ENCODE data around the gene ZFC3H1. TPM values are rescaled to one million over a fixed set of nuclear protein-coding genes. Genes with fewer than 3 reads are reported as not detected.

The ZFC3H1 gene
- total RNA-seq, 3 donors from 2014 or later: 79.2 to 92.9 (median 88.5) TPM

- no peaks in the 10 kb centered on the region for H3K9me3 ChIP-seq
- H3K4me3 ChIP-seq: peak overlapping the region; percentile 65 to 75 (median 72)
- H3K27me3 ChIP-seq: no peaks in the 10 kb centered on the region
- no peak for TF ChIP-seq POLR2A (IDR thresholded peaks at IDR 0.05)
- no peak for TF ChIP-seq CTCF (IDR thresholded peaks at IDR 0.05)
- TF ChIP-seq POLR2AphosphoS5 (IDR thresholded peaks at IDR 0.05): no peak
- H3K27ac ChIP-seq: peak overlapping the region; percentile 81 to 85
- intact Hi-C loops (cut with DNase I; ENCODE audit: low total_unique reads): no loop called here
- DNase-seq (ENCODE audit: low spot score in 2 of 2): no peak
- no peaks in the 10 kb centered on the region for H3K4me1 ChIP-seq
- no peaks in the 10 kb centered on the region for H3K36me3 ChIP-seq
Observed at GRCh38 chr12:71685312-71685906, 21.8 kb upstream of the ZFC3H1 start.

- intact Hi-C loops (cut with DNase I; ENCODE audit: low total_unique reads): no loop called here
- DNase-seq (ENCODE audit: low spot score in 2 of 2): no peak
- no peak for TF ChIP-seq POLR2AphosphoS5 (IDR thresholded peaks at IDR 0.05)
- TF ChIP-seq CTCF (IDR thresholded peaks at IDR 0.05): no peak
- no peak for TF ChIP-seq POLR2A (IDR thresholded peaks at IDR 0.05)
- no peak overlapping the region for H3K27ac ChIP-seq
- no peaks in the 10 kb centered on the region for H3K4me1 ChIP-seq
- H3K4me3 ChIP-seq: peak overlapping the region in 2 of 3 donors; percentile 20 to 33
- no peaks in the 10 kb centered on the region for H3K27me3 ChIP-seq
- H3K9me3 ChIP-seq: no peaks in the 10 kb centered on the region
- no peaks in the 10 kb centered on the region for H3K36me3 ChIP-seq
Observed at GRCh38 chr12:71684081-71684480, 20.4 kb upstream of the ZFC3H1 start.

GRCh38 chr12:71683633-71684032 is 20.0 kb upstream of the ZFC3H1 start:
- Histone ChIP-seq H3K9me3 (no peaks in the 10 kb centered on the region), H3K36me3 (no peaks in the 10 kb centered on the region), H3K27me3 (no peaks in the 10 kb centered on the region), H3K27ac (no peak overlapping the region), H3K4me3 (peak overlapping the region in 2 of 3 donors; percentile 20 to 33), H3K4me1 (no peaks in the 10 kb centered on the region)
- intact Hi-C loops (cut with DNase I; ENCODE audit: low total_unique reads): no loop called here
- no peak for DNase-seq (ENCODE audit: low spot score in 2 of 2)
- no peak for TF ChIP-seq POLR2A (IDR thresholded peaks at IDR 0.05)
- TF ChIP-seq CTCF (IDR thresholded peaks at IDR 0.05): no peak
- no peak for TF ChIP-seq POLR2AphosphoS5 (IDR thresholded peaks at IDR 0.05)

GRCh38 chr12:71682466-71682865 is 18.8 kb upstream of the ZFC3H1 start:
- no peaks in the 10 kb centered on the region for H3K36me3 ChIP-seq
- no peak overlapping the region for H3K27ac ChIP-seq
- intact Hi-C loops (cut with DNase I; ENCODE audit: low total_unique reads): no loop called here
- no peaks in the 10 kb centered on the region for H3K9me3 ChIP-seq
- no peak overlapping the region for H3K4me3 ChIP-seq
- DNase-seq (ENCODE audit: low spot score in 2 of 2): no peak
- TF ChIP-seq POLR2A (IDR thresholded peaks at IDR 0.05): no peak
- no peak for TF ChIP-seq POLR2AphosphoS5 (IDR thresholded peaks at IDR 0.05)
- no peak for TF ChIP-seq CTCF (IDR thresholded peaks at IDR 0.05)
- H3K27me3 ChIP-seq: no peaks in the 10 kb centered on the region
- no peaks in the 10 kb centered on the region for H3K4me1 ChIP-seq

GRCh38 chr12:71671816-71672215 is 8.2 kb upstream of the ZFC3H1 start:
- H3K27me3 ChIP-seq: no peaks in the 10 kb centered on the region
- intact Hi-C loops (cut with DNase I; ENCODE audit: low total_unique reads): loop anchor here (2.0 kb wide), 1 partner anchor 77 kb away; no protein-coding TSS in a partner anchor

More at GRCh38 chr12:71671816-71672215, 8.2 kb upstream of the ZFC3H1 start:
- Histone ChIP-seq H3K27ac (no peak overlapping the region), H3K9me3 (no peaks in the 10 kb centered on the region), H3K4me1 (no peaks in the 10 kb centered on the region), H3K36me3 (no peaks in the 10 kb centered on the region), H3K4me3 (no peak overlapping the region)
- DNase-seq (ENCODE audit: low spot score in 2 of 2): no peak
- TF ChIP-seq CTCF (IDR thresholded peaks at IDR 0.05): no peak
- TF ChIP-seq POLR2A (IDR thresholded peaks at IDR 0.05): no peak
- TF ChIP-seq POLR2AphosphoS5 (IDR thresholded peaks at IDR 0.05): no peak

All from breast epithelium (tissue), 4 donors.